ENCODE measurements around the gene SPINT1.
A peak's percentile ranks its signal among the peaks of the same experiment; 100 is the strongest.

The SPINT1 gene

GRCh38 chr15:40844696-40845030 lies 815 bp downstream of the SPINT1 start:
- TF ChIP-seq, protein P1, sequence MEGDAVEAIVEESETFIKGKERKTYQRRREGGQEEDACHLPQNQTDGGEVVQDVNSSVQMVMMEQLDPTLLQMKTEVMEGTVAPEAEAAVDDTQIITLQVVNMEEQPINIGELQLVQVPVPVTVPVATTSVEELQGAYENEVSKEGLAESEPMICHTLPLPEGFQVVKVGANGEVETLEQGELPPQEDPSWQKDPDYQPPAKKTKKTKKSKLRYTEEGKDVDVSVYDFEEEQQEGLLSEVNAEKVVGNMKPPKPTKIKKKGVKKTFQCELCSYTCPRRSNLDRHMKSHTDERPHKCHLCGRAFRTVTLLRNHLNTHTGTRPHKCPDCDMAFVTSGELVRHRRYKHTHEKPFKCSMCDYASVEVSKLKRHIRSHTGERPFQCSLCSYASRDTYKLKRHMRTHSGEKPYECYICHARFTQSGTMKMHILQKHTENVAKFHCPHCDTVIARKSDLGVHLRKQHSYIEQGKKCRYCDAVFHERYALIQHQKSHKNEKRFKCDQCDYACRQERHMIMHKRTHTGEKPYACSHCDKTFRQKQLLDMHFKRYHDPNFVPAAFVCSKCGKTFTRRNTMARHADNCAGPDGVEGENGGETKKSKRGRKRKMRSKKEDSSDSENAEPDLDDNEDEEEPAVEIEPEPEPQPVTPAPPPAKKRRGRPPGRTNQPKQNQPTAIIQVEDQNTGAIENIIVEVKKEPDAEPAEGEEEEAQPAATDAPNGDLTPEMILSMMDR (IDR thresholded peaks at IDR 0.05; ENCODE audit: low read depth, low read length) = no peak
- TF ChIP-seq MYC (IDR thresholded peaks at IDR 0.05; ENCODE audit: low read depth, low read length) = no peak
- TF ChIP-seq POLR2A (IDR thresholded peaks at IDR 0.05; ENCODE audit: extremely low read depth, insufficient read length) = no peak
- no peak for TF ChIP-seq MAX (IDR thresholded peaks at IDR 0.05; ENCODE audit: low read depth, low read length)
- peak overlapping the region; percentile 51 for H3K4me3 ChIP-seq (ENCODE audit: low read depth, low read length)
- DNase-seq (ENCODE audit: low read depth) = peak; percentile 77

GRCh38 chr15:40845036-40845435 lies 1.2 kb downstream of the SPINT1 start:
- DNase-seq (ENCODE audit: low read depth) = peak; percentile 58
- TF ChIP-seq MYC (IDR thresholded peaks at IDR 0.05; ENCODE audit: low read depth, low read length) = no peak
- no peak for TF ChIP-seq MAX (IDR thresholded peaks at IDR 0.05; ENCODE audit: low read depth, low read length)
- TF ChIP-seq POLR2A (IDR thresholded peaks at IDR 0.05; ENCODE audit: extremely low read depth, insufficient read length) = no peak
- TF ChIP-seq, protein P1 (IDR thresholded peaks at IDR 0.05; ENCODE audit: low read depth, low read length) = no peak
- H3K4me3 ChIP-seq (ENCODE audit: low read depth, low read length) = peak overlapping the region; percentile 51

DNA sequence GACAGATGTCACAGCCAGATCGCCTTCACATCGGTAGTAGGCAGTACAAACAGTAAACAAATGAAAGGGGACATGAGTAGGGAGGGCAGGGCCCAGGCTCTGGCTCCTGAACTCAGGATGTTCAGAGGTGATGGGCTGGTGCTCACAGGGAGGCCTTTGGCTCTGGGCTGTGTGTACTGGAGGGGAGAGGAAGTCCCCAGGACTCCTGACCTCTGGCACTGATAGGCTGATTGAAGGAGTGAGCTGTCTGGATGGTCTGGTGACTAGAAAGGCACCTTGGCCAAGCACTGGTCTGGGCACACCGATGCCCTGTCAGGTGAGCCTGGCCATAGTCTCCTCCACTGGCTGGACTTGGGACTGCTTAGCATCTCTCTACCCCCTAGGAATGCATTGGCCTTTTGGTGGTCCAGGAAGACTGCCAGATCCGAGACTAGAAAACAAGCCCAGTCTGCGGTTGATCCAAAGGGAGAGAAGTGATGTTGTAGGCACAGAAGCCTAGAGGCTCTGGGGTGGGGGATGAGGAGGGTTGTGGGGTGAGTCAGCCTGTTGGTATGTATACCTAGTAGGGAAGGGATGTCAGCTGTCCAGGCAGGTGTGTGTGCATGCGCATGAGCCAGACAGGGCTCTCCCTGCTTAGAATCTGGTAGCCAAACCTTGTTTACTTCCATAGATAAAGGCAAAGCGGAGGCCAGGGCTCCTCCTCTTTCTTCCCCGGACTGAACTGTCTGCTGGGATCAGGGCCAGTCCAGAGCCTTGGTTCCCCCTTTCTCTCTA lies 1.9 kb downstream of the SPINT1 start:
- DNase-seq (ENCODE audit: low read depth) = no peak
- TF ChIP-seq, protein P1 (IDR thresholded peaks at IDR 0.05; ENCODE audit: low read depth, low read length) = no peak
- TF ChIP-seq MYC (IDR thresholded peaks at IDR 0.05; ENCODE audit: low read depth, low read length) (no peak), POLR2A (IDR thresholded peaks at IDR 0.05; ENCODE audit: extremely low read depth, insufficient read length) (no peak), MAX (IDR thresholded peaks at IDR 0.05; ENCODE audit: low read depth, low read length) (no peak)
- H3K4me3 ChIP-seq (ENCODE audit: low read depth, low read length) = no peak overlapping the region

DNA sequence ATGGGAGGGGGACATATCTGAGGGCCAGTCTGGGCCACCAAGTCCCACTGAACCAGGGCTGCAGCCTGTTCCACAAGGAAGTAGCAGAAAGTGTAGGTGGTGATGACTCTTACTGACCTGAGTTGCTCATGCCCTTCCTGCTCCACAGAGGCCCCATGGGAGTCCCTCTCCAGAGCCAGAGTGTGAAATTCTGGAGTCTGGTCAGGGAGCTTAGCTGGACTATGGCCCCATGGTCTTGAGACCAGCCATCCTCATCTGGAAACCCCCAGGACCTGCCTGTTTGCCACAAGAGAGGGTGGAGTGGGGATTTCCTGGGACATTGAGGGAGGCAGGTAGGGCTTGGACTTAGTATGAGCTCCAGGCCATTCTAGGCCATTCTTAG lies 3.0 kb downstream of the SPINT1 start:
- TF ChIP-seq, protein P1 (IDR thresholded peaks at IDR 0.05; ENCODE audit: low read depth, low read length) = no peak
- no peak for TF ChIP-seq POLR2A (IDR thresholded peaks at IDR 0.05; ENCODE audit: extremely low read depth, insufficient read length)
- no peak for TF ChIP-seq MAX (IDR thresholded peaks at IDR 0.05; ENCODE audit: low read depth, low read length)
- TF ChIP-seq MYC (IDR thresholded peaks at IDR 0.05; ENCODE audit: low read depth, low read length) = no peak
- no peak overlapping the region for H3K4me3 ChIP-seq (ENCODE audit: low read depth, low read length)

DNA sequence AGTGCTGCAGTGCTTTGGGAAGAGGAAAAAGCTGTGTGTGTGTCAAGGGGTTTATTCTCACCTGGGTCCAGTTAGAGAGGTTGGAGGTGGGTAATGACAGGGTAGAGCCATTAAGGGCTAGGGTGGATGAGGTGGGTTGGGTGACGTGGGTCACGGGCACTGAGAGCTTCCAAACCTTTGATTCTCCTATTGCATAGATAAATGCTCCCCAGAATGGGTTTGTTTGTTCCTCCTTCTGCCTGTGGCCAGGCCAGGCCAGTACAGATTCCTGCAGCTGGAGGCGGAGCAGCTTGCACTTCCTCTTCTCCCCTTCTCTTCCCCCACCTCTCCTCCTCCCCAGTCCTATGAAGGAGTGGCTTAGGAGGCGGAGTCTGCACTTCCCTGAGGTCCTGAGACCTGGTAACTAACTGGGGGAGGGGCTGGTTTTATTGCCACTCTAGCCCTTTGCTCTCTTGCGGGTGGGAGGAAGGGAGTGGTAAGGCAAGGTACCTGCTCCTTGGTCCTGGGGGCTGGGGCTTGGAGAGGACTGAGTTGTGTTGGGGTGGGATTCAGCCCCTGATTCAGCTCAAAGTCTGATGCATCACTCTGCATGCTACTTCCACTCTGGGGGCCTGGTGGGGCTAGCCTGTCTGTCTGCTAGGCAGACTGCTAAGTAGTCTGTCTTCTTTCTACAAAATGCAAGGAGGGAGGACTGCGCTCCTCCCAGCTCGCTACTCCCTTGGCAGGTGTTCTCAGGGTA lies 3.5 kb downstream of the SPINT1 start:
- peak; percentile 79 for TF ChIP-seq MYC (IDR thresholded peaks at IDR 0.05; ENCODE audit: low read depth, low read length)
- peak; percentile 69 for TF ChIP-seq MAX (IDR thresholded peaks at IDR 0.05; ENCODE audit: low read depth, low read length)
- TF ChIP-seq POLR2A (IDR thresholded peaks at IDR 0.05; ENCODE audit: extremely low read depth, insufficient read length) = no peak
- TF ChIP-seq, protein P1 (IDR thresholded peaks at IDR 0.05; ENCODE audit: low read depth, low read length) = no peak
- DNase-seq (ENCODE audit: low read depth) = peak; percentile 95
- peak overlapping the region; percentile 28 for H3K4me3 ChIP-seq (ENCODE audit: low read depth, low read length)

More for the DNA sequence above, 3.0 kb downstream of the SPINT1 start:
- DNase-seq (ENCODE audit: low read depth) = peak; percentile 23

Data from NB4 (cell line).